ENCODE results near the gene PSRC1.

PSRC1 gene

GRCh38 chr1:109269981-109270622 is 12.8 kb downstream of the PSRC1 start:
- ChIA-PET CTCF (interaction anchor here (0.5 to 1.6 kb wide), 2 partner anchors 7 to 170 kb away, joined by 4 to 7 read pairs; no protein-coding TSS in a partner anchor), POLR2A (ENCODE audit: low non-redundant PET) (no interaction called here)
- DNase-seq (ENCODE audit: low spot score), result no peak
- H3K27ac ChIP-seq, result no peak overlapping the region
- TF ChIP-seq CTCF (conservative IDR thresholded peaks at IDR 0.05; ENCODE audit: low read depth), result no peak

- ChIA-PET CTCF (interaction anchor here (0.5 to 1.6 kb wide), 4 partner anchors 8 to 169 kb away, joined by 3 to 7 read pairs (median 4); no protein-coding TSS in a partner anchor), POLR2A (ENCODE audit: low non-redundant PET) (no interaction called here)
- no peak for DNase-seq (ENCODE audit: low spot score)
- H3K27ac ChIP-seq, result peak overlapping the region; percentile 92; the same call in 1 of the 2 replicates
- TF ChIP-seq CTCF (conservative IDR thresholded peaks at IDR 0.05; ENCODE audit: low read depth), result no peak
These were observed 13.5 kb downstream of the PSRC1 start for GRCh38 chr1:109269212-109269980.

GRCh38 chr1:109268431-109269211 is 14.3 kb downstream of the PSRC1 start:
- POLR2A ChIA-PET (ENCODE audit: low non-redundant PET), result no interaction called here

GRCh38 chr1:109267743-109268300 is 15.1 kb downstream of the PSRC1 start:
- POLR2A ChIA-PET (ENCODE audit: low non-redundant PET), result no interaction called here
- no peak for TF ChIP-seq CTCF (conservative IDR thresholded peaks at IDR 0.05; ENCODE audit: low read depth)

More at GRCh38 chr1:109268431-109269211, 14.3 kb downstream of the PSRC1 start:
- CTCF ChIA-PET, result interaction anchor here (0.8 to 1.6 kb wide), 3 partner anchors 9 to 130 kb away, joined by 3 to 7 read pairs (median 5); no protein-coding TSS in a partner anchor
- DNase-seq (ENCODE audit: low spot score), result no peak
- TF ChIP-seq CTCF (conservative IDR thresholded peaks at IDR 0.05; ENCODE audit: low read depth), result no peak
- H3K27ac ChIP-seq, result peak overlapping the region; percentile 92

GRCh38 chr1:109266965-109267364 is 16.0 kb downstream of the PSRC1 start:
- CTCF ChIA-PET, result no interaction called here
- H3K27ac ChIP-seq, result peak overlapping the region; percentile 92
- DNase-seq (ENCODE audit: low spot score), result no peak
- POLR2A ChIA-PET (ENCODE audit: low non-redundant PET), result no interaction called here
- TF ChIP-seq CTCF (conservative IDR thresholded peaks at IDR 0.05; ENCODE audit: low read depth), result no peak

More at GRCh38 chr1:109267743-109268300, 15.1 kb downstream of the PSRC1 start:
- CTCF ChIA-PET, result no interaction called here
- no peak for DNase-seq (ENCODE audit: low spot score)
- H3K27ac ChIP-seq, result peak overlapping the region; percentile 92

All from RWPE1 (cell line).